PC-3 (cell line): ENCODE measurements around the gene MATN1. TPM values are rescaled to one million over a fixed set of nuclear protein-coding genes. Genes with fewer than 3 reads are reported as not detected.

Experiments
- ATAC-seq: fragments of 200-7000 bp; cut with Tn5 transposase; 2 replicates; pipeline ENCODE4 v1.9.1; 2020; ENCODE audit warnings: mild to moderate bottlenecking, moderate library complexity
- Bru-seq: library from RNA; stranded (reverse); fragments of 400-500 nt; gene quantifications from one replicate; lab custom pipeline; 2021; lab: Mats Ljungman, UMichigan
- BruChase-seq, 2 experiments: library from RNA; stranded (reverse); fragments of 400-500 nt; gene quantifications; one replicate each; lab custom pipeline; 2021; lab: Mats Ljungman, UMichigan
- BruUV-seq: library from RNA; stranded (reverse); fragments of 400-500 nt; replicated peaks from 2 replicates; lab custom pipeline; 2021; lab: Mats Ljungman, UMichigan
- CTCF ChIA-PET: fragments of 300-600 bp; sonication (Branson Sonifier 250); formaldehyde crosslinking; loops from one replicate; lab custom pipeline; 2022; ENCODE audit warnings: antibody characterized with exemption; lab: Charles Lee
- POLR2A ChIA-PET: fragments of 300-600 bp; sonication (Branson Sonifier 250); formaldehyde crosslinking; loops from one replicate; lab custom pipeline; 2022; ENCODE audit warnings: antibody characterized with exemption; ENCODE audit not compliant: unreplicated experiment; lab: Charles Lee
- DNase-seq: peaks from one replicate; pipeline ENCODE4 v3.0.0-alpha.2; 2015
- H2AFZ ChIP-seq: fragments of 300-600 bp; sonication (generic); 2 replicates; pipeline ENCODE4 v1.6.0; 2016; ENCODE audit warnings: antibody characterized with exemption, low read length
- H3F3A ChIP-seq: fragments of 300-600 bp; sonication (generic); one replicate; pipeline ENCODE4 v1.6.0; 2017; ENCODE audit warnings: antibody characterized with exemption, low read length, control low read depth, mild to moderate bottlenecking; ENCODE audit not compliant: unreplicated experiment
- H3K27ac ChIP-seq: fragments of 300-600 bp; sonication (generic); 2 replicates; pipeline ENCODE4 v1.5.1; 2016; ENCODE audit warnings: mild to moderate bottlenecking, low read length
- H3K27me3 ChIP-seq: fragments of 300-600 bp; sonication (generic); 2 replicates; pipeline ENCODE4 v1.6.1; 2016; ENCODE audit warnings: low read length, mixed read lengths
- H3K36me3 ChIP-seq: fragments of 300-600 bp; sonication (generic); 2 replicates; pipeline ENCODE4 v1.6.1; 2016; ENCODE audit warnings: low read depth, mixed run types, low read length, mixed read lengths
- H3K4me1 ChIP-seq: fragments of 300-600 bp; sonication (generic); 2 replicates; pipeline ENCODE4 v1.5.1; 2016; ENCODE audit warnings: low read length; ENCODE audit not compliant: insufficient read depth
- H3K4me2 ChIP-seq: fragments of 300-600 bp; sonication (generic); 2 replicates; pipeline ENCODE4 v1.6.0; 2016; ENCODE audit warnings: low read length
- H3K4me3 ChIP-seq: fragments of 300-600 bp; sonication (generic); 2 replicates; pipeline ENCODE4 v1.5.1; 2016; ENCODE audit warnings: mild to moderate bottlenecking, low read length, mixed read lengths
- H3K79me2 ChIP-seq: fragments of 300-600 bp; sonication (generic); 2 replicates; pipeline ENCODE4 v1.6.1; 2017; ENCODE audit warnings: low read length, mixed read lengths
- H3K9ac ChIP-seq: fragments of 300-600 bp; sonication (generic); 2 replicates; pipeline ENCODE4 v1.6.0; 2016; ENCODE audit warnings: mild to moderate bottlenecking, low read length
- H3K9me2 ChIP-seq: fragments of 300-600 bp; sonication (generic); replicated peaks from 2 replicates; pipeline ENCODE4 v1.6.1; 2016; ENCODE audit warnings: mixed run types, low read length, mixed read lengths
- H3K9me3 ChIP-seq: fragments of 300-600 bp; sonication (generic); 2 replicates; pipeline ENCODE4 v1.6.1; 2016; ENCODE audit warnings: low read length, mixed read lengths
- H4K20me1 ChIP-seq: fragments of 300-600 bp; sonication (generic); 2 replicates; pipeline ENCODE4 v1.6.1; 2016; ENCODE audit warnings: low read length, mixed read lengths
- CTCF ChIP-seq: fragments of 300-600 bp; sonication (generic); conservative IDR thresholded peaks from 2 replicates; pipeline ENCODE4 v1.5.1; 2017; ENCODE audit warnings: antibody characterized with exemption, low read depth, mild to moderate bottlenecking, low read length
- EZH2 ChIP-seq: fragments of 300-600 bp; sonication (generic); IDR thresholded peaks from one replicate; pipeline ENCODE4 v1.6.1; 2017; ENCODE audit warnings: antibody characterized with exemption, mild to moderate bottlenecking, low read length; ENCODE audit not compliant: unreplicated experiment
- EZH2phosphoT487 ChIP-seq: fragments of 300-600 bp; sonication (generic); IDR thresholded peaks from 2 replicates; pipeline ENCODE4 v1.6.1; 2018; ENCODE audit warnings: mild to moderate bottlenecking, antibody characterized with exemption, low read length, borderline replicate concordance
- intact Hi-C: fragments of 100-400 bp; cut with micrococcal nuclease; formaldehyde crosslinking; loops from 2 replicates; pipeline ENCODE4 v1.9.0; 2023
- long read RNA-seq: library from polyadenylated mRNA; unstranded; transcript quantifications from one replicate; pipeline ENCODE4 v2.0.0, GENCODE V29; 2021; ENCODE audit not compliant: unreplicated experiment
- total RNA-seq: library from RNA; depleted of rRNA; stranded (reverse); fragments of >200 nt; gene quantifications from 2 replicates; pipeline ENCODE4 v1.2.3, GENCODE V29; 2014; rRNA removed

Gene MATN1
- total RNA-seq, result 0.63 TPM in 1 of 2 replicates, not detected in the other
- percentile 21 among the genes with signal in this experiment for Bru-seq, nascent RNA
- BruChase-seq, experiment 1, labeled RNA remaining after a 6-hour chase, result percentile 28 among the genes with signal in this experiment
- BruChase-seq, experiment 2, labeled RNA remaining after a 2-hour chase, result percentile 17 among the genes with signal in this experiment
- long read RNA-seq, partial matches to known transcripts, result 0 of 1 reads
- long read RNA-seq, other reads (novel, unspliced or antisense), result 1 of 1 reads

- no TSS peak for BruUV-seq
Observed at GRCh38 chr1:30723331-30723755, at the start of gene MATN1. TSS of gene MATN1 (minus strand) at chr1:30723585. CDS start at chr1:30723551, 34 bp downstream.

GRCh38 chr1:30771005-30771404 is 47.6 kb upstream of the MATN1 start:
- H3K9me2 ChIP-seq, result no peaks in the 10 kb centered on the region
- H2AFZ ChIP-seq, result no peak overlapping the region
- no peaks in the 10 kb centered on the region for H3K9me3 ChIP-seq
- H4K20me1 ChIP-seq, result no peaks in the 10 kb centered on the region
- DNase-seq (no peak), ATAC-seq (no peak)
- no peaks in the 10 kb centered on the region for H3K79me2 ChIP-seq
- no TSS peak for BruUV-seq
- H3K4me2 ChIP-seq, result no peak overlapping the region
- H3K4me1 ChIP-seq, result no peaks in the 10 kb centered on the region
- TF ChIP-seq EZH2 (no peak), EZH2phosphoT487 (no peak), CTCF (no peak)
- H3K36me3 ChIP-seq, result no peaks in the 10 kb centered on the region
- peaks cover 12% of the 10 kb centered on the region; the same call in 1 of the 2 replicates for H3K27me3 ChIP-seq
- H3F3A ChIP-seq, result no peaks in the 10 kb centered on the region
- H3K27ac ChIP-seq, result no peak overlapping the region
- no peak overlapping the region for H3K4me3 ChIP-seq
- intact Hi-C loops, result no loop called here
- ChIA-PET POLR2A (no interaction called here), CTCF (no interaction called here)
- no peak overlapping the region for H3K9ac ChIP-seq

More at GRCh38 chr1:30723331-30723755, at the start of gene MATN1:
- H3K9ac ChIP-seq, result no peak within 1 kb of the TSS
- no peaks in the 10 kb centered on the region for H3K27me3 ChIP-seq
- H3K4me1 ChIP-seq, result peaks cover 10% of the 10 kb centered on the region
- no peaks in the 10 kb centered on the region for H3K36me3 ChIP-seq
- H3K27ac ChIP-seq, result no peak within 1 kb of the TSS
- intact Hi-C loops, result no loop called here
- no peaks in the 10 kb centered on the region for H3F3A ChIP-seq
- H3K79me2 ChIP-seq, result no peaks in the 10 kb centered on the region
- H3K4me3 ChIP-seq, result no peak within 1 kb of the TSS
- DNase-seq (no peak), ATAC-seq (no peak)
- H4K20me1 ChIP-seq, result no peaks in the 10 kb centered on the region
- no peak within 1 kb of the TSS for H3K4me2 ChIP-seq
- no peaks in the 10 kb centered on the region for H3K9me2 ChIP-seq
- CTCF ChIA-PET, result no interaction called here
- POLR2A ChIA-PET, result interaction anchor here (0.6 kb wide), 1 partner anchor 650 kb away, joined by 4 read pairs; no protein-coding TSS in a partner anchor
- no peaks in the 10 kb centered on the region for H3K9me3 ChIP-seq
- TF ChIP-seq EZH2 (no peak), EZH2phosphoT487 (no peak), CTCF (no peak)
- no peak within 1 kb of the TSS for H2AFZ ChIP-seq

GRCh38 chr1:30770150-30770549 is 46.8 kb upstream of the MATN1 start:
- H3K79me2 ChIP-seq, result no peaks in the 10 kb centered on the region
- intact Hi-C loops, result no loop called here
- ChIA-PET POLR2A (no interaction called here), CTCF (no interaction called here)
- no peak overlapping the region for H2AFZ ChIP-seq
- TF ChIP-seq EZH2phosphoT487, result no peak
- no peak for TF ChIP-seq EZH2
- TF ChIP-seq CTCF, result no peak
- no peaks in the 10 kb centered on the region for H3K9me2 ChIP-seq
- no peaks in the 10 kb centered on the region for H4K20me1 ChIP-seq
- no peak for ATAC-seq
- no peaks in the 10 kb centered on the region for H3K4me1 ChIP-seq
- no TSS peak for BruUV-seq
- no peaks in the 10 kb centered on the region for H3K9me3 ChIP-seq
- H3K27me3 ChIP-seq, result peaks cover 12% of the 10 kb centered on the region; the same call in 1 of the 2 replicates
- no peaks in the 10 kb centered on the region for H3K36me3 ChIP-seq
- H3F3A ChIP-seq, result no peaks in the 10 kb centered on the region
- DNase-seq, result no peak
- no peak overlapping the region for H3K27ac ChIP-seq
- H3K4me3 ChIP-seq, result no peak overlapping the region
- H3K4me2 ChIP-seq, result no peak overlapping the region
- H3K9ac ChIP-seq, result no peak overlapping the region
